Uterus (tissue), 4 donors: ENCODE data around the gene CDX1. TPM values are rescaled to one million over a fixed set of nuclear protein-coding genes. Genes with fewer than 3 reads are reported as not detected.
A peak's percentile ranks its signal among the peaks of the same experiment; 100 is the strongest.

Experiments
- DNase-seq, 2 donors: peaks; one replicate each; pipeline ENCODE4 v3.0.0-alpha.2; 2019 to 2020
- H3K27ac ChIP-seq, 2 donors: fragments of 200-600 bp; sonication (generic); 1 replicate in 1 of 2; 2 replicates in 1 of 2; pipeline ENCODE4 v1.5.1; 2016 to 2018
- H3K27me3 ChIP-seq, 2 donors: fragments of 200-600 bp; sonication (generic); one replicate each; pipeline ENCODE4 v1.5.1; 2018 to 2019; ENCODE audit warnings: control low read depth in 1 of 2
- H3K36me3 ChIP-seq, 2 donors: fragments of 200-600 bp; sonication (generic); one replicate each; pipeline ENCODE4 v1.5.1; 2019; ENCODE audit warnings: control low read depth in 1 of 2
- H3K4me1 ChIP-seq, 2 donors: fragments of 200-600 bp; sonication (generic); one replicate each; pipeline ENCODE4 v1.5.1; 2018 to 2019; ENCODE audit warnings: control low read depth in 1 of 2
- H3K4me3 ChIP-seq, 2 donors: fragments of 200-600 bp; sonication (generic); 1 replicate in 1 of 2; 2 replicates in 1 of 2; pipeline ENCODE4 v1.5.1; 2018 to 2019; ENCODE audit warnings: mild to moderate bottlenecking in 1 of 2
- H3K9me3 ChIP-seq, 2 donors: fragments of 200-600 bp; sonication (generic); one replicate each; pipeline ENCODE4 v1.5.1; 2019; ENCODE audit warnings: control low read depth in 1 of 2
- POLR2A ChIP-seq, 2 donors: fragments of 450-650 bp; IDR thresholded peaks; one replicate each; pipeline ENCODE4 v1.6.1; 2016; ENCODE audit warnings: antibody characterized with exemption in 2 of 2, mild to moderate bottlenecking in 1 of 2, moderate library complexity in 1 of 2
- intact Hi-C: fragments of 100-400 bp; cut with DNase I; formaldehyde crosslinking; loops from one replicate; pipeline ENCODE4 v1.15.1; 2023; ENCODE audit warnings: low total_unique reads
- total RNA-seq, 4 donors: library from RNA; depleted of rRNA in 3 of 4; stranded (reverse); fragments of >200 nt in 3 of 4; gene quantifications; one replicate each; pipeline versions ENCODE4 v1.1.0 to v1.2.4, GENCODE V29; 2014 to 2023
- TF ChIP-seq, protein P1 (sequence below), 4 experiments: fragments of 200-600 bp in 2 of 4; fragments of 450-650 bp in 2 of 4; sonication (generic) in 2 of 4; IDR thresholded peaks; one replicate each; pipeline ENCODE4 v1.5.1; 2016 to 2019; ENCODE audit warnings: antibody characterized with exemption in 4 of 4, mild to moderate bottlenecking in 2 of 4, moderate library complexity in 1 of 4
- donor health status: DM: yes; HTN: yes; CAD: no.

Gene CDX1
- total RNA-seq, 4 donors from 2014 or later: 0.29 to 0.77 (median 0.38) TPM

GRCh38 chr5:150215979-150216944 is 49.7 kb downstream of the CDX1 start:
- intact Hi-C loops: loop anchor here (5.0 to 10.0 kb wide), 2 partner anchors 51 to 84 kb away; partner anchors contain the start of gene CDX1
- peak in 1 of 2 donors; percentile 28 for DNase-seq
- Histone ChIP-seq H3K4me3 (no peak overlapping the region), H3K4me1 (no peaks in the 10 kb centered on the region), H3K9me3 (no peaks in the 10 kb centered on the region), H3K27me3 (no peaks in the 10 kb centered on the region), H3K27ac (no peak overlapping the region), H3K36me3 (no peaks in the 10 kb centered on the region)
- no peak for TF ChIP-seq POLR2A (IDR thresholded peaks at IDR 0.05)
- TF ChIP-seq, protein P1, sequence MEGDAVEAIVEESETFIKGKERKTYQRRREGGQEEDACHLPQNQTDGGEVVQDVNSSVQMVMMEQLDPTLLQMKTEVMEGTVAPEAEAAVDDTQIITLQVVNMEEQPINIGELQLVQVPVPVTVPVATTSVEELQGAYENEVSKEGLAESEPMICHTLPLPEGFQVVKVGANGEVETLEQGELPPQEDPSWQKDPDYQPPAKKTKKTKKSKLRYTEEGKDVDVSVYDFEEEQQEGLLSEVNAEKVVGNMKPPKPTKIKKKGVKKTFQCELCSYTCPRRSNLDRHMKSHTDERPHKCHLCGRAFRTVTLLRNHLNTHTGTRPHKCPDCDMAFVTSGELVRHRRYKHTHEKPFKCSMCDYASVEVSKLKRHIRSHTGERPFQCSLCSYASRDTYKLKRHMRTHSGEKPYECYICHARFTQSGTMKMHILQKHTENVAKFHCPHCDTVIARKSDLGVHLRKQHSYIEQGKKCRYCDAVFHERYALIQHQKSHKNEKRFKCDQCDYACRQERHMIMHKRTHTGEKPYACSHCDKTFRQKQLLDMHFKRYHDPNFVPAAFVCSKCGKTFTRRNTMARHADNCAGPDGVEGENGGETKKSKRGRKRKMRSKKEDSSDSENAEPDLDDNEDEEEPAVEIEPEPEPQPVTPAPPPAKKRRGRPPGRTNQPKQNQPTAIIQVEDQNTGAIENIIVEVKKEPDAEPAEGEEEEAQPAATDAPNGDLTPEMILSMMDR (IDR thresholded peaks at IDR 0.05): no peak

GRCh38 chr5:150217038-150217437 is 50.5 kb downstream of the CDX1 start:
- H3K9me3 ChIP-seq: no peaks in the 10 kb centered on the region
- intact Hi-C loops: loop anchor here (5.0 to 10.0 kb wide), 2 partner anchors 52 to 85 kb away; partner anchors contain the start of gene CDX1
- H3K36me3 ChIP-seq: no peaks in the 10 kb centered on the region
- TF ChIP-seq, protein P1 (IDR thresholded peaks at IDR 0.05): no peak
- no peak for TF ChIP-seq POLR2A (IDR thresholded peaks at IDR 0.05)
- H3K4me1 ChIP-seq: no peaks in the 10 kb centered on the region
- DNase-seq: no peak
- H3K4me3 ChIP-seq: no peak overlapping the region
- H3K27ac ChIP-seq: no peak overlapping the region
- H3K27me3 ChIP-seq: no peaks in the 10 kb centered on the region

DNA sequence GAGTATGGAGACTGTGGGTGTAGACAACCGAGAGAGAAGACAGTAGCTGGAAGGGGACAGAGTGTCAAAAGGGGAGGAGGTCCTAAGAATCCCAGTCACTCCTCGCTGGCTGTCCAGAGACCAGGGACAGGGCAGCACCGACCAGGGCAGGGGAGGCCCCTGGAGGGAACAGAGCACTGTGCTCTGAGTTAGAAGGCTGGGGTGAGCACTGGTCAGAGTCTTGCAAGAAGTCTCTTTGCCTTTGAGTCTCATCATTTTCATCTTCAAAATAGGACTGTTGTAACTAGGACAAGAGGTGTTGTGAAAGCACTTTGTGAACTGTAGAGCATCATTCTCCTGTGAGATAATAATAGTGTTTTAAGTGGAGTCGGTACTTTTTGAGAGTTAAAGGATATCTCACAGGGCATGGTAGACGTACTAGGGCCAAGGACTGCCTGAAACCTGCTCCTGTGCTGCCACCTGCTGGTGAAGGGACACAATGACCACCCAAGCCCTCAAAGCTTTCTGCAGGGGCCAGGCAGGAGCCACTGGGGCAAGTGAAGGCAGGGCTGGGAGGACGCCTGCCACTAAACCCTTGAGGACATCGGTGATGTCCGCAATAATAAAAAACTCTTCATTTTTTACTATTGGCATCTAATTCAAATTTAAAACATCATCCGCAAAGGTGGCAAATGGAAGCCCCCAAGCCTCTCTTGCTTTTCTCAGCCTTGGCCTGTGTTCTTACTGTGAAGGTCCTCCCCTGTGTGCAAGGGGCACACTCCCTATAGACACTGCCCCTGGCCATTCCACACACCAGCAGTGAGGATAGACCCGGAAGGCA is 51.5 kb downstream of the CDX1 start:
- H3K9me3 ChIP-seq: no peaks in the 10 kb centered on the region
- TF ChIP-seq, protein P1 (IDR thresholded peaks at IDR 0.05): peak; percentile 91 to 97 (median 95)
- TF ChIP-seq POLR2A (IDR thresholded peaks at IDR 0.05): no peak
- DNase-seq: peak; percentile 87 to 88
- H3K27ac ChIP-seq: no peak overlapping the region
- no peaks in the 10 kb centered on the region for H3K27me3 ChIP-seq
- intact Hi-C loops: loop anchor here (5.0 to 10.0 kb wide), 2 partner anchors 53 to 86 kb away; partner anchors contain the start of gene CDX1
- H3K4me3 ChIP-seq: no peak overlapping the region
- no peaks in the 10 kb centered on the region for H3K36me3 ChIP-seq
- H3K4me1 ChIP-seq: no peaks in the 10 kb centered on the region

DNA sequence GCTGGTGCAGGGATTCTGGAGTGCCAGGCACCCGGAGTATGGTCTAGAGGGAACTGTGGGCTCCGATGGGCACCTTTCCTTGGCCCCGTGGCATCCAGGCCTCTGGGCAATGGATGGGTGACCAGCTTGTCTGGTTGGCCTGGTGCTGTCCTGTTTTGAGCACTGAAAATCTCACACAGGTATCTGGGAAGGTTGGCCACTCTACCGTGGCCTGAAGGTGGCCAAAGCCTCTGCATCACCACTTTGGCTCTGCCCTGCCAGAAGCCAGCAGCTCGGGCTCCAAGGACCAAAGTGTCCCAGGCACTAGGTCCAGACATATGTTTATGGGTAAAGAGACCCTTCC is 52.1 kb downstream of the CDX1 start:
- H3K9me3 ChIP-seq: no peaks in the 10 kb centered on the region
- no peak overlapping the region for H3K27ac ChIP-seq
- no peaks in the 10 kb centered on the region for H3K36me3 ChIP-seq
- H3K27me3 ChIP-seq: no peaks in the 10 kb centered on the region
- intact Hi-C loops: loop anchor here (5.0 to 10.0 kb wide), 2 partner anchors 54 to 86 kb away; partner anchors contain the start of gene CDX1
- TF ChIP-seq, protein P1 (IDR thresholded peaks at IDR 0.05): no peak
- TF ChIP-seq POLR2A (IDR thresholded peaks at IDR 0.05): no peak
- no peak for DNase-seq
- no peaks in the 10 kb centered on the region for H3K4me1 ChIP-seq
- no peak overlapping the region for H3K4me3 ChIP-seq
